HCEC 1CT (cell line): Measurements from ENCODE around the gene SYTL5.

Experiments
- DNase-seq: peaks from one replicate; pipeline ENCODE4 v3.0.0-alpha.2; 2017

Gene SYTL5

GRCh38 chrX:38099688-38100087 lies 93.3 kb downstream of the SYTL5 start:
- DNase-seq, result no peak

- no peak for DNase-seq
Measured at GRCh38 chrX:38102240-38102639, 95.9 kb downstream of the SYTL5 start.

GRCh38 chrX:38102875-38103274 lies 96.5 kb downstream of the SYTL5 start:
- DNase-seq, result no peak

- no peak for DNase-seq
Measured at GRCh38 chrX:38103857-38104812, 97.8 kb downstream of the SYTL5 start.

- DNase-seq, result no peak
Measured at GRCh38 chrX:38105216-38105725, 98.9 kb downstream of the SYTL5 start.

- no peak for DNase-seq
Measured at GRCh38 chrX:38106991-38107655, 100.8 kb downstream of the SYTL5 start.

- no peak for DNase-seq
Measured at GRCh38 chrX:38108364-38108763, 102.0 kb downstream of the SYTL5 start.

GRCh38 chrX:38109042-38109898 lies 102.9 kb downstream of the SYTL5 start:
- no peak for DNase-seq

GRCh38 chrX:38110231-38110630 lies 103.9 kb downstream of the SYTL5 start:
- DNase-seq, result no peak

- DNase-seq, result no peak
Measured at GRCh38 chrX:38111196-38111595, 104.8 kb downstream of the SYTL5 start.

GRCh38 chrX:38112566-38112965 lies 106.2 kb downstream of the SYTL5 start:
- DNase-seq, result no peak

- DNase-seq, result no peak
Measured at GRCh38 chrX:38116706-38117105, 110.4 kb downstream of the SYTL5 start.

- DNase-seq, result no peak
Measured at GRCh38 chrX:38117485-38117884, 111.1 kb downstream of the SYTL5 start.

GRCh38 chrX:38124000-38124399 lies 117.6 kb downstream of the SYTL5 start:
- no peak for DNase-seq

GRCh38 chrX:38126179-38126578 lies 119.8 kb downstream of the SYTL5 start:
- DNase-seq, result peak; percentile 12

GRCh38 chrX:38127961-38128360 lies 121.6 kb downstream of the SYTL5 start:
- DNase-seq, result no peak

GRCh38 chrX:38129366-38129765 lies 123.0 kb downstream of the SYTL5 start:
- DNase-seq, result no peak

GRCh38 chrX:38138157-38138891 lies 132.0 kb downstream of the SYTL5 start:
- DNase-seq, result no peak

- no peak for DNase-seq
Measured at GRCh38 chrX:38138900-38139299, 132.5 kb downstream of the SYTL5 start.

GRCh38 chrX:38142610-38143009 lies 136.3 kb downstream of the SYTL5 start:
- DNase-seq, result no peak

- DNase-seq, result no peak
Measured at GRCh38 chrX:38149016-38149415, 142.7 kb downstream of the SYTL5 start.

GRCh38 chrX:38150993-38151392 lies 144.6 kb downstream of the SYTL5 start:
- DNase-seq, result no peak
